GM06990 (cell line): Measurements from ENCODE around the gene DOCK4.

Experiments used
- DNase-seq: peaks from one replicate; pipeline ENCODE4 v3.0.0-alpha.2; 2011; ENCODE audit not compliant: insufficient read length; ENCODE audit errors: extremely low read depth
- H3K27me3 ChIP-seq: replicated peaks from 2 replicates; pipeline ENCODE4 v1.6.0; 2011; ENCODE audit warnings: low read length; ENCODE audit not compliant: control insufficient read depth, insufficient read depth
- H3K36me3 ChIP-seq: 2 replicates; pipeline ENCODE4 v1.5.1; 2011; ENCODE audit warnings: low read length; ENCODE audit not compliant: control insufficient read depth, insufficient read depth
- H3K4me3 ChIP-seq: replicated peaks from 2 replicates; pipeline ENCODE4 v1.5.1; 2011; ENCODE audit warnings: low read depth, mild to moderate bottlenecking, control low read depth, low read length
- CTCF ChIP-seq: IDR thresholded peaks from 2 replicates; pipeline ENCODE4 v1.5.1; 2011; ENCODE audit warnings: low read length, control low read depth, mild to moderate bottlenecking, inconsistent platforms; ENCODE audit not compliant: insufficient read depth, poor library complexity, severe bottlenecking

Gene DOCK4

GRCh38 chr7:112193915-112194502 lies 12.2 kb downstream of the DOCK4 start:
- H3K4me3 ChIP-seq = no peak overlapping the region
- TF ChIP-seq CTCF = no peak
- no peaks in the 10 kb centered on the region for H3K27me3 ChIP-seq
- H3K36me3 ChIP-seq = no peaks in the 10 kb centered on the region
- DNase-seq = no peak

GRCh38 chr7:112192236-112193154 lies 13.7 kb downstream of the DOCK4 start:
- no peak for TF ChIP-seq CTCF
- no peak overlapping the region for H3K4me3 ChIP-seq
- DNase-seq = no peak
- H3K27me3 ChIP-seq = no peaks in the 10 kb centered on the region
- H3K36me3 ChIP-seq = no peaks in the 10 kb centered on the region

GRCh38 chr7:112190120-112190519 lies 16.1 kb downstream of the DOCK4 start:
- Histone ChIP-seq H3K4me3 (no peak overlapping the region), H3K27me3 (no peaks in the 10 kb centered on the region), H3K36me3 (no peaks in the 10 kb centered on the region)
- DNase-seq = no peak
- TF ChIP-seq CTCF = no peak

DNA sequence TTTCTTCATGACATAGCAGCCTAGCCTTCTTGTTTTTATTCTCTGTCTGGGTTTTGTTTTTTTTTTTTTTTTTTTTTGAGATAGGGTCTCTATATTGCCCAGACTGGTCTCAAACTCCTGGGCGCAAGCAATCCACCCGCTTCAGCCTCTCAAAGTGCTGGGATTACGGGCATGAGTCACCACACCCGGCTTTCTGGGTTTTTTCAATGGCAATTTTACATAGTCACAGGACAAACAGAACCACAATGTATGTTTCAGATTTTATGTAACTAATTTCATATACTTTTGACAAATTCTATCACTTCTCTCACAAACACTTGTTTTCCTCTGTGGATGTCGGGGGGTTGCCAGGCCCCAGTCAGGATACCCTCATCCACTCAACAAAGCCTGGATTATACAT lies 16.5 kb downstream of the DOCK4 start:
- TF ChIP-seq CTCF = no peak
- no peak for DNase-seq
- Histone ChIP-seq H3K4me3 (no peak overlapping the region), H3K27me3 (no peaks in the 10 kb centered on the region), H3K36me3 (no peaks in the 10 kb centered on the region)

- no peak overlapping the region for H3K4me3 ChIP-seq
Observed at GRCh38 chr7:112188257-112188656, 17.9 kb downstream of the DOCK4 start.

More at GRCh38 chr7:112188257-112188656, 17.9 kb downstream of the DOCK4 start:
- no peak for DNase-seq
- no peak for TF ChIP-seq CTCF
- Histone ChIP-seq H3K27me3 (no peaks in the 10 kb centered on the region), H3K36me3 (no peaks in the 10 kb centered on the region)
